Stomach (tissue), 4 donors: ENCODE measurements around the gene SRC.

Source experiments
- EP300 ChIP-seq: sonication (generic); formaldehyde crosslinking; IDR thresholded peaks from one replicate; pipeline ENCODE4 v1.6.1; 2017; ENCODE audit warnings: antibody characterized with exemption
- POLR2A ChIP-seq, 4 donors: fragments of 450-650 bp; IDR thresholded peaks; one replicate each; pipeline ENCODE4 v1.6.1; 2016; ENCODE audit warnings: antibody characterized with exemption in 4 of 4, control low read depth in 2 of 4, mild to moderate bottlenecking in 1 of 4, moderate library complexity in 1 of 4
- POLR2AphosphoS5 ChIP-seq, 3 donors: sonication (generic); formaldehyde crosslinking; IDR thresholded peaks; one replicate each; pipeline ENCODE4 v1.6.1; 2016; ENCODE audit warnings: antibody characterized with exemption in 3 of 3
- TF ChIP-seq, protein P1 (sequence below), 7 experiments: fragments of 450-650 bp in 4 of 7; fragments of 200-600 bp in 3 of 7; sonication (generic) in 3 of 7; IDR thresholded peaks; one replicate each; pipeline ENCODE4 v1.5.1; 2016 to 2019; ENCODE audit warnings: antibody characterized with exemption in 7 of 7, control low read depth in 2 of 7, mild to moderate bottlenecking in 1 of 7

DNA sequence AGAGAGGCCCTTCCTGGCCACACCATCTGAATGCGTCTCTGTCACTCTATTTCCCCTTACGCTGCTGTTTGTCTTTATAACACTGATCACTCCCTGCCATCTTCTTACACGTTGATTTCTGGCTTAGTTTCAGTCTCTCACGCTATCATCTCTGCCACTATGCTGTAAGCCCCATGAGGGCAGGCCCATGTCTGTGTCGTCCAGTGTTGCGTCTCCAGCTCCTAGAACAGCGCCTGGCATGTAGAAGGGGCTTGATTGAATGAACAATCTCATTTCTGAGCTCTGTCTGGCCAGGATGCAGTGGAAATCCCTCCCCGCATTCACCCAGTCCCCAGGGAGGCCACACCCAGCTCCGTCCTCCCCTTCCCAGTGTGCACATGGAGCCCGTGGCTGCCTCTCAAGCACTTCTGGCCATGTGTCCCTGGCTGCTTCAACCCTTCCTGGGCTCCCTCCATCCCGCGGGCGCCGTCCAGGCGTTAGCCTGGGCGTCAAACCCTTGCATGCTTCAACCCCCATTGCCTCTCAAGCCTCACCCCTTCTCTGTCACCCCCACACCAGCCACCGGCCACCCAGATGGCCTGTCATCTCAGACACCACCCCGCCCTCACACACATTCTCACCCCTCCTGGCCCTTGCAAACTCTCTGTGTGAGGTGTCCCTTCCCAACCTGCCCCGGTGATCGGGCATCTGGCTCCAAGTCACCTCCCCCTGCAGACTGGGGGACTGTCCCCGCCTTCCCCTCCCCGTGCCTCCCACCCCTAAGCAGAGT lies 71.1 kb downstream of the SRC start:
- TF ChIP-seq, protein P1, sequence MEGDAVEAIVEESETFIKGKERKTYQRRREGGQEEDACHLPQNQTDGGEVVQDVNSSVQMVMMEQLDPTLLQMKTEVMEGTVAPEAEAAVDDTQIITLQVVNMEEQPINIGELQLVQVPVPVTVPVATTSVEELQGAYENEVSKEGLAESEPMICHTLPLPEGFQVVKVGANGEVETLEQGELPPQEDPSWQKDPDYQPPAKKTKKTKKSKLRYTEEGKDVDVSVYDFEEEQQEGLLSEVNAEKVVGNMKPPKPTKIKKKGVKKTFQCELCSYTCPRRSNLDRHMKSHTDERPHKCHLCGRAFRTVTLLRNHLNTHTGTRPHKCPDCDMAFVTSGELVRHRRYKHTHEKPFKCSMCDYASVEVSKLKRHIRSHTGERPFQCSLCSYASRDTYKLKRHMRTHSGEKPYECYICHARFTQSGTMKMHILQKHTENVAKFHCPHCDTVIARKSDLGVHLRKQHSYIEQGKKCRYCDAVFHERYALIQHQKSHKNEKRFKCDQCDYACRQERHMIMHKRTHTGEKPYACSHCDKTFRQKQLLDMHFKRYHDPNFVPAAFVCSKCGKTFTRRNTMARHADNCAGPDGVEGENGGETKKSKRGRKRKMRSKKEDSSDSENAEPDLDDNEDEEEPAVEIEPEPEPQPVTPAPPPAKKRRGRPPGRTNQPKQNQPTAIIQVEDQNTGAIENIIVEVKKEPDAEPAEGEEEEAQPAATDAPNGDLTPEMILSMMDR (IDR thresholded peaks at IDR 0.05): no peak
- TF ChIP-seq POLR2A (IDR thresholded peaks at IDR 0.05) (no peak), EP300 (no peak), POLR2AphosphoS5 (IDR thresholded peaks at IDR 0.05) (no peak)
